AG09319 (cell line): ENCODE results near the gene CCBE1.

Source experiments
- DNase-seq: peaks from one replicate; pipeline ENCODE4 v3.0.0-alpha.2; 2010; ENCODE audit warnings: low read depth; ENCODE audit errors: extremely low read depth
- TF ChIP-seq, protein P1 (sequence below): IDR thresholded peaks from 2 replicates; pipeline ENCODE4 v1.5.1; 2011; ENCODE audit warnings: low read depth, mild to moderate bottlenecking, inconsistent platforms, low read length, moderate library complexity

The CCBE1 gene

DNA sequence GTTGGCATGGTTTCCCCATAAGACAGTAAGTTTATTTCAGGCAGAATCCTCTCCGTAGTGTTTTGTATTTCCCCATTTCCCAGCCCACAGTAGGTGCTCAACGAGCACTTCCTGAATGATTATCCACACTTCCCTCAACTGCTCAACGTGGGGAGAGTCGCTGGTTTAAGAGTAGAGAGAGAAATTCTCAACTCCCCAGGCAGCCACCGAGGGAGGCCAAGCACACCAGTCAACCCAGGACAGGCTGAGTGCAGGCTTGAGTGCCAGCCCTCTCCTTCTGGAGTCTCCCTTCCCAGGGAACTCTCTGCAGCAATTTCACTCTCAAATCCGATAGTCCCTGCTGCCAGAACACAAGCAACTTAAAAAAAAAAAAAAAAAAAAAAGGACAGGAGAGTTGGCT is 246.2 kb downstream of the CCBE1 start:
- TF ChIP-seq, protein P1, sequence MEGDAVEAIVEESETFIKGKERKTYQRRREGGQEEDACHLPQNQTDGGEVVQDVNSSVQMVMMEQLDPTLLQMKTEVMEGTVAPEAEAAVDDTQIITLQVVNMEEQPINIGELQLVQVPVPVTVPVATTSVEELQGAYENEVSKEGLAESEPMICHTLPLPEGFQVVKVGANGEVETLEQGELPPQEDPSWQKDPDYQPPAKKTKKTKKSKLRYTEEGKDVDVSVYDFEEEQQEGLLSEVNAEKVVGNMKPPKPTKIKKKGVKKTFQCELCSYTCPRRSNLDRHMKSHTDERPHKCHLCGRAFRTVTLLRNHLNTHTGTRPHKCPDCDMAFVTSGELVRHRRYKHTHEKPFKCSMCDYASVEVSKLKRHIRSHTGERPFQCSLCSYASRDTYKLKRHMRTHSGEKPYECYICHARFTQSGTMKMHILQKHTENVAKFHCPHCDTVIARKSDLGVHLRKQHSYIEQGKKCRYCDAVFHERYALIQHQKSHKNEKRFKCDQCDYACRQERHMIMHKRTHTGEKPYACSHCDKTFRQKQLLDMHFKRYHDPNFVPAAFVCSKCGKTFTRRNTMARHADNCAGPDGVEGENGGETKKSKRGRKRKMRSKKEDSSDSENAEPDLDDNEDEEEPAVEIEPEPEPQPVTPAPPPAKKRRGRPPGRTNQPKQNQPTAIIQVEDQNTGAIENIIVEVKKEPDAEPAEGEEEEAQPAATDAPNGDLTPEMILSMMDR, result no peak
- no peak for DNase-seq

DNA sequence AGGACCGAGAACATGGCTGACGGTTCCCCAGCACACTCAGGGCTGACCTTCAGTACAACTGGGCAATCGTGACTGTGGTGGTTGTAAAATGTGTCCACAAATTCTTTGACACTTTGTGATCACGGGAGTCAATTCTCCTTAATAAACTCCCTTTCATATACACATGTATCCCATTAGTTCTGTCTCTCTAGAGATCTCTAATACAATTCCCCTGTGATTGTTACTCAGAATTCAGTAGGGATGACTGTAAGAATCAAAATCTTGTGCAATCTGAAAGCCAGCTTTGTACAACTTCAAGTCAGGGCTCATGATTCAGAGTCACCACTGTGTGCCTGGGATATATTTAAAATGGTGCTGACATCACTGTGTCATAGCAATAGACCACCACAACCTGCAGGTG is 248.7 kb downstream of the CCBE1 start:
- TF ChIP-seq, protein P1, result no peak
- DNase-seq, result peak; percentile 7

DNA sequence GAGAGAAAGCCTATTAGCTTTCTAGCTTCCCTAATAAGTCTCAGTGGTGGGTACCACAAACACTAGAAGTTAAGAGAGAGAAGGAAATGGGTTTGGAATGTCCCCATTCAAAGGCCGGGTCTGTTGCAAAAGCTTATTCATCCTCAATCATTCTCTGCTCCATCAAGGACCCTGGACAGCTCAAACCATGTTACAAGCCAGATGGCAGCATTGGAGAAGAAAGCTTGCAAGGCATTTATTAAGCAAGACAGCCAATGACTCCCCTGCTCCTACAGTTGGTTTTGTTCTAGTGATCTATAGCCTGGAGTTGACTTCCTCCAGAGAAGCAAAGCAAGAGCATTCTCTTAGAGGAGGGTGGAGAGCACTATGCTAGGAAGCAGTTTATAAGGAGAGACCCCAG is 251.2 kb downstream of the CCBE1 start:
- TF ChIP-seq, protein P1, result no peak; the same call in 1 of the 2 replicates
- DNase-seq, result no peak

DNA sequence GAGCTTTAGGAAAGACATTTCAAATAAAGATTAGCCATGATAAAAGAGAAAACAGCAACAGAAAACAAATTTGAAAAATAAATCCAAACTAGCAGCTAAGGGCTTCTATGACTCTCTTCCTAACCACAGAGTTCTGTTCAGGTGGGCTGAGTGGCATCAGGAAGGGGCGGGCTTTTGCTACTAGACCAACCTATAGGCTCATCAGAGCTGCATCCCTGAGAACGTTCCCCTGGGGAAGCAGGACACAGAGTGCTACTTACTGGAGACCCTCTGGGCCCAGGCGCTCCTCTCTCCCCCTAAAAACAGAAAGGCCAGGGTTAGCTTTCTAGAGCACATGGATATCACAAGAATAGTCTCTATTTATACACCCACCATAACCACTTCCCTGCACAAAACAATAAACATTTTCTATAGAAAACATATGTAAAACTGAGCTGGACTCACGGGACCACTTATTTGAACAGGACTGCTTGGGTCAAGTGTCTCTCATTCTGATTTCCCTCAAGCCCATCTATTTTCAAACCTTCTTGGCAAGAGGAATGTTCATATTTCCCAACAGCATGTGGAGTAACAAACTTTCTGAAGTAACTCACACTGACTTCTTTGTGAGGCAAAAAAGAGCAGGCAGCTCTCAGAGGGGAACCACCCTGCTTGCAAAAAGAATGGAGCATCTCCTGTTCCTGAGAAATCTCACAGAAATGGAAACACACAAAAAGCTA is 259.2 kb downstream of the CCBE1 start:
- TF ChIP-seq, protein P1, result no peak
- no peak for DNase-seq

DNA sequence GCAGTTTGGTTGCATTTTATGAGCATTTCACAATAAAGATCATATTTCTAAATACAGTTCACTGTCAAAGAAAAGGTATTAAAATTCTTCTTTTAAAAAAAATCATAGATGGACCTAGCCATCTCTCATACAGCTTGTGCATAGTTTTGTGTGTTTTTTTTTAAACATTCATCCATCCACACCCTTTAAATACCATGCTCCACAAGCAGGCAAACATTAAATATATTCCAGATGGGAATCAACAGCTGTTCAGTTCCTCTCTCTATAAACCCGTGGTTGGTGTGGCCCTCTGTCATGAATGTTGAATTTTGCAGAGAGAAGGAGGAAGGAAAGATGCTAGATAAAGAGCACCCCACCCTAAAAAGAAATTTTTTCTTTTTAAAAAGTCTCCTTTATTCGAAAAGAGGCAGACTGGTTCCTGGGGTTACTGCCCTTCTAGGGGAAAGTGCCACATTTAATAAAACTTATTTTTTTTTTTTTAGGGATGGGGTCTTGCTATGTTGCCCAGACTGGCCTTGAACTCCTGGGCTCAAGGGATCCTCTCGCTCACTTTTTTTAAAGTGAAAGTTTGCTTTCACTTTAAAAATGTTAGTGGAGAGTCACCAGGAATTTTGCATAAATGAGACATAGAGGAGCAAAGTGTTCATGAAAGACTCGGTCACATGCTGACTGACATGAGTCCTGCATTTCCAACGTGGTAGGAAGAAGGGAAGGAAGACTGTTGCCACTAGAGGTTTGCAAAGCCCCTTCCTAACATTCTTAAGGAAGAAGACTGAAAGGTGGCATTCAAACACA is 264.2 kb downstream of the CCBE1 start:
- TF ChIP-seq, protein P1, result no peak
- DNase-seq, result peak; percentile 40

DNA sequence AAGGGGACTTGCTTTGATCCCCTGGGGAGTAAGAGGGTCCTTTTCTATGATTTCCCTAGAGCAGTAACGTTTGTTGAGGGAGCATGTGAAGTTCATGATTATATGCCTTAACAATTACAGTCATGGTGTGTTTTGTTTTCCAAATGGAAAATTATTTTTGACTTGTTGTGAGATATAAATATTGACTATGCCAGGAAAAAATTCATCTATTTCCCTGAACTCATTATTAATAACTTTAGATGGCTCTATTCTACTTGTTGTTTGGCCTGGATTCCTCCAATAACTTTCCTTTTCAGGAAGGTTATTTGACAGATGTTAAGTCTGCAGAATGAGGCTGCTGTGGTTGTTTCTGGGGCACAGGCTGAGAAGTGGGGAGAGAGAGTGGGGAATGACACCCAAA is 266.1 kb downstream of the CCBE1 start:
- no peak for DNase-seq
- TF ChIP-seq, protein P1, result no peak

DNA sequence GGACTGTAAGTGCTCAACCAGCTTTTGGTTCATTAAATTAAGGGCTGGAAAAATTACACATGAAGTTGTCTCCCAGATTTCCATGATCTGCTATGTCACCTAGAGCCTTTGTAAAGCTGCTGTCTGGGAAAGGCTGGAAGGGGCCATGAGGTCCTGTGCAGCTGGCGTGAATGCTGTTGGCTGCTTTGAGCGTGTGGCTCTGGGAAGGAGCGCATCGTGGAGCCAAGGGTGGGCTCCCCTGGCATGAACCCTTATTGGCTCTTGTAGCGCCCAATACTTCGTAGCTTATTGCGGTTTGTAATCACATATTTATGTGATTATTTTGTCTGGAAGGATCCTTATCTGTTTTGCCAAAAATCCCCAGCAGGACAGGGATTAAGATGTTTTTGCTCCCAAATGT is 267.6 kb downstream of the CCBE1 start:
- DNase-seq, result no peak
- TF ChIP-seq, protein P1, result no peak
